Aortic smooth muscle cell (primary cell): Measurements from ENCODE around the gene IL1B. TPM values are rescaled to one million over a fixed set of nuclear protein-coding genes. Genes with fewer than 3 reads are reported as not detected.

ENCODE experiments used
- total RNA-seq: library from RNA; depleted of rRNA; stranded (reverse); fragments of >200 nt; gene quantifications from 2 replicates; pipeline ENCODE4 v1.2.3, GENCODE V29; 2014

Gene IL1B
- total RNA-seq, result 0.50 and 0.53 TPM in 2 replicates

DNA sequence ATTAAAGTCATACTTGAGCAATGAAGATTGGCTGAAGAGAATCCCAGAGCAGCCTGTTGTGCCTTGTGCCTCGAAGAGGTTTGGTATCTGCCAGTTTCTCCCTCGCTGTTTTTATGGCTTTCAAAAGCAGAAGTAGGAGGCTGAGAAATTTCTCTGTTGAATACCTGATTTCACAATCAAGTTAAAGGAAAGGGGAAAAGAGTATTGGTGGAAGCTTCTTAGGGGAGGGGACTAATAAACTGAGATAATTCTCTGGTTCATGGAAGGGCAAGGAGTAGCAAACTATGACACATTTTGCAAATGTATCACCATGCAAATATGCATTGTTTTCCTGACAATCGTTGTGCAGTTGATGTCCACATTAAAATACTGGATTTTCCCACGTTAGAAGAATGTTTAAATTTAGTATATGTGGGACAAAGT, at the start of gene IL1B:
TSS of gene IL1B (minus strand) at position 85 of the 423 bp plus-strand sequence. CDS start 550 bp downstream, outside the sequence.

GRCh38 chr2:112784199-112785189, 52.1 kb downstream of the IL1B start, which contains the start of gene IL1A:
IL1A (minus strand) TSS chr2:112784493; CDS start chr2:112783770, 723 bp downstream.

Other genes starting within 250 kb of the IL1B start
- 94.6 and 144 TPM in 2 replicates for gene SLC20A1, start 190.8 kb downstream of the IL1B start, total RNA-seq
- gene NT5DC4, start 115.8 kb downstream of the IL1B start, total RNA-seq, result not detected in 2 replicates
- gene CKAP2L, start 72.2 kb downstream of the IL1B start, total RNA-seq, result 5.4 and 9.1 TPM in 2 replicates
- gene IL1A, start 52.3 kb downstream of the IL1B start, total RNA-seq, result 0.13 and 0.19 TPM in 2 replicates
- gene IL37, start 74.4 kb upstream of the IL1B start, total RNA-seq, result not detected in 2 replicates
- not detected in 2 replicates for gene IL36G, start 141.2 kb upstream of the IL1B start, total RNA-seq
- gene IL36A, start 168.7 kb upstream of the IL1B start, total RNA-seq, result not detected in 2 replicates
- gene IL36B, start 216.1 kb upstream of the IL1B start, total RNA-seq, result not detected in 2 replicates
- gene IL36RN, start 222.4 kb upstream of the IL1B start, total RNA-seq, result not detected in 2 replicates
- not detected in 2 replicates for gene IL1F10, start 231.2 kb upstream of the IL1B start, total RNA-seq